K562 (cell line): ENCODE data around the gene UNC80. TPM values are rescaled to one million over a fixed set of nuclear protein-coding genes. Genes with fewer than 3 reads are reported as not detected.

Experiments
- ATAC-seq: fragments of 200-7000 bp; cut with Tn5 transposase; 3 replicates; pipeline ENCODE4 v1.9.1; 2020; ENCODE audit warnings: moderate library complexity
- BruUV-seq: library from RNA; stranded (reverse); fragments of 400-500 nt; replicated peaks from 2 replicates; lab custom pipeline; 2021; lab: Mats Ljungman, UMichigan
- CTCF ChIA-PET: fragments of 300-600 bp; formaldehyde crosslinking; extraction: SDS; loops from one replicate; lab custom pipeline; 2021; ENCODE audit warnings: low intra/inter-chr PET ratio; lab: Yijun Ruan, JAX
- POLR2A ChIA-PET: fragments of 300-600, 350-650 bp; sonication (Branson Sonifier 250); formaldehyde crosslinking; extraction: SDS; loops from one replicate; lab custom pipeline; 2021; ENCODE audit warnings: antibody characterized with exemption, inconsistent platforms; lab: Yijun Ruan, JAX
- DNase-seq, 4 experiments: peaks; one replicate each; pipeline versions ENCODE4 v3.0.0 to v3.0.0-alpha.2; 2011 to 2018; ENCODE audit warnings: low spot score in 3 of 4, mixed read lengths in 3 of 4; ENCODE audit errors: extremely low read depth in 1 of 4
- FAIRE-seq: peaks from 2 replicates; lab custom pipeline; 2011; peaks lifted over from hg19 to GRCh38; lab: Jason Lieb, UNC
- H2AFZ ChIP-seq: 2 replicates; pipeline ENCODE4 v1.6.0; 2011; ENCODE audit warnings: low read depth, low read length, control low read depth, inconsistent platforms
- H3K27ac ChIP-seq: fragments of 200-600 bp; 3 replicates; pipeline ENCODE4 v1.8.0; 2011; ENCODE audit warnings: low read depth, mild to moderate bottlenecking, control low read depth, inconsistent platforms, low read length, moderate library complexity, mixed read lengths; ENCODE audit errors: extremely low read depth
- H3K27me3 ChIP-seq, 2 experiments: fragments of 300-600 bp in 1 of 2; 2 replicates in 1 of 2; 3 replicates in 1 of 2; pipeline versions ENCODE4 v1.6.0 to v1.8.0; 2011; ENCODE audit warnings: inconsistent platforms in 2 of 2, low read length in 2 of 2, mild to moderate bottlenecking in 1 of 2, mixed read lengths in 1 of 2, moderate library complexity in 1 of 2; ENCODE audit not compliant: control insufficient read depth in 2 of 2, insufficient read depth in 2 of 2
- H3K36me3 ChIP-seq: fragments of 300-600 bp; 3 replicates; pipeline ENCODE4 v1.8.0; 2011; ENCODE audit warnings: mild to moderate bottlenecking, low read length, inconsistent platforms; ENCODE audit not compliant: control insufficient read depth, insufficient read depth
- H3K4me1 ChIP-seq, 2 experiments: fragments of 200-600 bp in 1 of 2; replicated peaks in 1 of 2; 2 replicates in 1 of 2; 3 replicates in 1 of 2; pipeline versions ENCODE4 v1.5.1 to v1.8.0; 2011; ENCODE audit warnings: inconsistent platforms in 2 of 2, low read length in 2 of 2, mild to moderate bottlenecking in 1 of 2, mixed read lengths in 1 of 2, moderate library complexity in 1 of 2; ENCODE audit not compliant: control insufficient read depth in 2 of 2, insufficient read depth in 2 of 2
- H3K4me2 ChIP-seq: 2 replicates; pipeline ENCODE4 v1.6.1; 2011; ENCODE audit warnings: low read length, control low read depth, inconsistent platforms, mixed read lengths; ENCODE audit not compliant: insufficient read depth
- H3K4me3 ChIP-seq: fragments of 200-600 bp; sonication (generic), shearing (Covaris generic); 2 replicates; pipeline ENCODE4 v1.5.1; 2016; ENCODE audit warnings: control low read depth, inconsistent platforms
- H3K79me2 ChIP-seq: fragments of 200-600 bp; 3 replicates; pipeline ENCODE4 v1.8.0; 2011; ENCODE audit warnings: low read length, inconsistent platforms; ENCODE audit not compliant: control insufficient read depth, insufficient read depth
- H3K9ac ChIP-seq, 2 experiments: 2 replicates each; pipeline versions ENCODE4 v1.6.0 to v1.6.1; 2011; ENCODE audit warnings: low read depth in 2 of 2, low read length in 2 of 2, control low read depth in 1 of 2, inconsistent platforms in 1 of 2, mild to moderate bottlenecking in 1 of 2, mixed read lengths in 1 of 2; ENCODE audit not compliant: insufficient read depth in 1 of 2
- H3K9me1 ChIP-seq: one replicate; pipeline ENCODE4 v1.6.0; 2011; ENCODE audit warnings: inconsistent platforms, mild to moderate bottlenecking, low read length, moderate library complexity; ENCODE audit not compliant: control insufficient read depth, insufficient read depth
- H3K9me3 ChIP-seq: replicated peaks from 2 replicates; pipeline ENCODE4 v1.5.1; 2011; ENCODE audit warnings: low read depth, low read length, inconsistent platforms; ENCODE audit not compliant: control insufficient read depth, insufficient read depth
- H4K20me1 ChIP-seq: replicated peaks from 2 replicates; pipeline ENCODE4 v1.6.1; 2011; ENCODE audit warnings: low read length, inconsistent platforms, mixed read lengths; ENCODE audit not compliant: control insufficient read depth, insufficient read depth
- ELF2 ChIP-seq: fragments of 250-450 bp; sonication (Bioruptor Pico); IDR thresholded peaks from 2 replicates; pipeline ENCODE4 v1.5.0; 2021; ENCODE audit warnings: mild to moderate bottlenecking
- ESRRA ChIP-seq: fragments of 450-650 bp; IDR thresholded peaks from 2 replicates; pipeline ENCODE4 v1.6.1; 2014; ENCODE audit warnings: low read depth, mild to moderate bottlenecking, moderate library complexity, borderline replicate concordance
- ETV6 ChIP-seq, 3 experiments: fragments of 150-350 bp in 1 of 3; sonication (generic) in 1 of 3; formaldehyde crosslinking in 1 of 3; IDR thresholded peaks; 2 replicates each; pipeline versions ENCODE4 v1.6.1 to v1.8.0; 2014 to 2022; ENCODE audit warnings: borderline replicate concordance in 2 of 3, low read depth in 2 of 3, antibody characterized with exemption in 1 of 3, low read length in 1 of 3, mild to moderate bottlenecking in 1 of 3, missing genetic modification reagents in 1 of 3
- KDM4B ChIP-seq, 2 experiments: fragments of 450-650 bp in 1 of 2; sonication (generic) in 1 of 2; IDR thresholded peaks; 2 replicates each; pipeline ENCODE4 v1.6.1; 2016 to 2017; ENCODE audit warnings: borderline replicate concordance in 2 of 2, antibody characterized with exemption in 1 of 2, low read depth in 1 of 2, mild to moderate bottlenecking in 1 of 2
- MTA2 ChIP-seq: fragments of 450-650 bp; IDR thresholded peaks from 2 replicates; pipeline ENCODE4 v1.6.1; 2016; ENCODE audit warnings: low read depth
- MYBL2 ChIP-seq, 2 experiments: fragments of 450-650 bp in 1 of 2; sonication (generic) in 1 of 2; formaldehyde crosslinking in 1 of 2; IDR thresholded peaks; 2 replicates each; pipeline versions ENCODE4 v1.6.1 to v1.8.1; 2017 to 2022; ENCODE audit warnings: borderline replicate concordance in 1 of 2, inconsistent platforms in 1 of 2, low read depth in 1 of 2, mild to moderate bottlenecking in 1 of 2, missing genetic modification reagents in 1 of 2, moderate library complexity in 1 of 2
- NCOA1 ChIP-seq: fragments of 450-650 bp; IDR thresholded peaks from 2 replicates; pipeline ENCODE4 v1.6.1; 2016; ENCODE audit warnings: low read depth
- RNF2 ChIP-seq: sonication (generic); IDR thresholded peaks from 2 replicates; pipeline ENCODE4 v1.6.1; 2016
- TBP ChIP-seq: optimal IDR thresholded peaks from 2 replicates; pipeline ENCODE3; 2011; ENCODE audit warnings: low read depth, low read length, improper control_type of control experiment
- WGBS: fragments of 100-300 bp; shearing (Covaris generic); methylation state at CpG from one replicate; pipeline ENCODE4 v1.1.6; 2016; ENCODE audit warnings: low coverage, mixed read lengths; ENCODE audit not compliant: insufficient coverage; ENCODE audit errors: missing lambda C conversion rate; 5-methylcytosine and 5-hydroxymethylcytosine counted together
- in situ Hi-C: fragments of 300-500 bp; cut with MboI; formaldehyde crosslinking; loops from 4 replicates; pipeline ENCODE4 v1.15.0; 2018; ENCODE audit warnings: inconsistent platforms, mixed read lengths
- intact Hi-C: fragments of 100-400 bp; cut with micrococcal nuclease; formaldehyde crosslinking; loops from 2 replicates; pipeline ENCODE4 v1.14.2; 2022
- polyA plus RNA-seq, 8 experiments: library from polyadenylated mRNA; depleted of rRNA in 4 of 8; stranded (reverse) in 5 of 8; unstranded in 3 of 8; fragments of >200 nt; fragmentation: Nextera tagmentation in 2 of 8; fragmentation: Illumina TruSeq in 1 of 8; extraction: Ambion mirVana in 2 of 8; extraction: Trizol in 1 of 8; gene quantifications; 2 replicates each; pipeline versions ENCODE4 v1.2.1 to v1.2.3, GENCODE V29; 2011 to 2014; ENCODE audit warnings: inconsistent platforms in 1 of 8, missing spikeins in 1 of 8
- total RNA-seq, 7 experiments: library from RNA; depleted of rRNA in 6 of 7; stranded (reverse); fragments of >200 nt in 6 of 7; fragmentation: Illumina TruSeq in 2 of 7; extraction: Trizol in 2 of 7; gene quantifications; 2 replicates each; pipeline versions ENCODE4 v1.2.1 to v1.2.3, GENCODE V29; 2011 to 2021; ENCODE audit warnings: low replicate concordance in 1 of 7
- TF ChIP-seq, protein P1 (sequence below): fragments of 250-450 bp; sonication (Bioruptor Pico); IDR thresholded peaks from 2 replicates; pipeline ENCODE4 v1.4.0; 2020; ENCODE audit warnings: mild to moderate bottlenecking, moderate library complexity
- TF ChIP-seq, protein P2 (sequence below), 2 experiments: fragments of 150-350 bp in 1 of 2; IDR thresholded peaks; 2 replicates each; pipeline ENCODE4 v1.6.1; 2012 to 2016; ENCODE audit warnings: low read depth in 2 of 2, low read length in 2 of 2, mild to moderate bottlenecking in 1 of 2, moderate library complexity in 1 of 2

The UNC80 gene
- total and polyA plus RNA-seq, 9 of the 15 experiments (the other 6 are each of a cell fraction or from before 2014, with no cell fraction given): under 0.01 to 0.04 (median 0.01) TPM; not detected in 5

DNA sequence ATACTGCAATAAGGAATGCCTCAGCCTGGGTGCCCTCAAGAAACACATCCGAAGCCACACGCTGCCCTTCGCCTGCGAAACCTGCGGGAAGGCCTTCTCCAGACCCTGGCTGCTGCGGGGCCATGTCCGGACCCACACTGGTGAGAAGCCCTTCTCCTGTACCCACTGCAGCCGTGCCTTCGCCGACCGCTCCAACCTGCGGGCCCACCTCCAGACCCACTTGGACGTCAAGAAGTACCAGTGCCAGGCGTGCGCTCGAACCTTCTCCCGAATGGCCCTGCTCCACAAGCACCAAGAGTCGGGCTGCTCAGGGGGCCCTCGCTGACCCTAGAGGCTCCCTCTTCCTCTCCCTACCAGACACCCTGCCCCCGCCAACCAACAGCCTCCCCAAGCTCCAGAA is 37.6 kb downstream of the UNC80 start:
- Histone ChIP-seq H3K27me3 (no peaks in the 10 kb centered on the region), H3K4me2 (no peak overlapping the region), H3K9me3 (no peaks in the 10 kb centered on the region), H3K36me3 (no peaks in the 10 kb centered on the region), H2AFZ (no peak overlapping the region), H3K9ac (no peak overlapping the region), H4K20me1 (no peaks in the 10 kb centered on the region), H3K27ac (no peak overlapping the region), H3K4me1 (no peaks in the 10 kb centered on the region; a peak in 1 of 5 replicates), H3K9me1 (no peaks in the 10 kb centered on the region), H3K4me3 (no peak overlapping the region), H3K79me2 (no peaks in the 10 kb centered on the region)
- DNase-seq: no peak
- ChIA-PET POLR2A (no interaction called here), CTCF (no interaction called here)
- ATAC-seq: no peak
- BruUV-seq: no TSS peak
- no peak for FAIRE-seq
- in situ Hi-C loops (no loop called here), intact Hi-C loops (no loop called here)
- 13% methylated on average over 8 of the region's 20 CpGs for WGBS
- TF ChIP-seq KDM4B (IDR thresholded peaks at IDR 0.05; ENCODE audit: borderline replicate concordance in 2 of 2, low read depth in 1 of 2) (no peak), RNF2 (no peak), MTA2 (no peak), NCOA1 (no peak), ELF2 (no peak), ETV6 (IDR thresholded peaks at IDR 0.05; ENCODE audit: borderline replicate concordance in 1 of 2, low read depth in 2 of 2, low read length in 1 of 2) (no peak), ETV6 (CRISPR knock-in tag; IDR thresholded peaks at IDR 0.05; ENCODE audit: borderline replicate concordance) (no peak), ESRRA (no peak), TBP (no peak), MYBL2 (IDR thresholded peaks at IDR 0.05; ENCODE audit: low read depth) (no peak), MYBL2 (CRISPR knock-in tag; IDR thresholded peaks at IDR 0.05; ENCODE audit: borderline replicate concordance) (no peak)
- TF ChIP-seq, protein P1, sequence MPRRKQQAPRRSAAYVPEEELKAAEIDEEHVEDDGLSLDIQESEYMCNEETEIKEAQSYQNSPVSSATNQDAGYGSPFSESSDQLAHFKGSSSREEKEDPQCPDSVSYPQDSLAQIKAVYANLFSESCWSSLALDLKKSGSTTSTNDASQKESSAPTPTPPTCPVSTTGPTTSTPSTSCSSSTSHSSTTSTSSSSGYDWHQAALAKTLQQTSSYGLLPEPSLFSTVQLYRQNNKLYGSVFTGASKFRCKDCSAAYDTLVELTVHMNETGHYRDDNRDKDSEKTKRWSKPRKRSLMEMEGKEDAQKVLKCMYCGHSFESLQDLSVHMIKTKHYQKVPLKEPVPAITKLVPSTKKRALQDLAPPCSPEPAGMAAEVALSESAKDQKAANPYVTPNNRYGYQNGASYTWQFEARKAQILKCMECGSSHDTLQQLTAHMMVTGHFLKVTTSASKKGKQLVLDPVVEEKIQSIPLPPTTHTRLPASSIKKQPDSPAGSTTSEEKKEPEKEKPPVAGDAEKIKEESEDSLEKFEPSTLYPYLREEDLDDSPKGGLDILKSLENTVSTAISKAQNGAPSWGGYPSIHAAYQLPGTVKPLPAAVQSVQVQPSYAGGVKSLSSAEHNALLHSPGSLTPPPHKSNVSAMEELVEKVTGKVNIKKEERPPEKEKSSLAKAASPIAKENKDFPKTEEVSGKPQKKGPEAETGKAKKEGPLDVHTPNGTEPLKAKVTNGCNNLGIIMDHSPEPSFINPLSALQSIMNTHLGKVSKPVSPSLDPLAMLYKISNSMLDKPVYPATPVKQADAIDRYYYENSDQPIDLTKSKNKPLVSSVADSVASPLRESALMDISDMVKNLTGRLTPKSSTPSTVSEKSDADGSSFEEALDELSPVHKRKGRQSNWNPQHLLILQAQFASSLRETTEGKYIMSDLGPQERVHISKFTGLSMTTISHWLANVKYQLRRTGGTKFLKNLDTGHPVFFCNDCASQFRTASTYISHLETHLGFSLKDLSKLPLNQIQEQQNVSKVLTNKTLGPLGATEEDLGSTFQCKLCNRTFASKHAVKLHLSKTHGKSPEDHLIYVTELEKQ (CRISPR knock-in tag): no peak
- TF ChIP-seq, protein P2, sequence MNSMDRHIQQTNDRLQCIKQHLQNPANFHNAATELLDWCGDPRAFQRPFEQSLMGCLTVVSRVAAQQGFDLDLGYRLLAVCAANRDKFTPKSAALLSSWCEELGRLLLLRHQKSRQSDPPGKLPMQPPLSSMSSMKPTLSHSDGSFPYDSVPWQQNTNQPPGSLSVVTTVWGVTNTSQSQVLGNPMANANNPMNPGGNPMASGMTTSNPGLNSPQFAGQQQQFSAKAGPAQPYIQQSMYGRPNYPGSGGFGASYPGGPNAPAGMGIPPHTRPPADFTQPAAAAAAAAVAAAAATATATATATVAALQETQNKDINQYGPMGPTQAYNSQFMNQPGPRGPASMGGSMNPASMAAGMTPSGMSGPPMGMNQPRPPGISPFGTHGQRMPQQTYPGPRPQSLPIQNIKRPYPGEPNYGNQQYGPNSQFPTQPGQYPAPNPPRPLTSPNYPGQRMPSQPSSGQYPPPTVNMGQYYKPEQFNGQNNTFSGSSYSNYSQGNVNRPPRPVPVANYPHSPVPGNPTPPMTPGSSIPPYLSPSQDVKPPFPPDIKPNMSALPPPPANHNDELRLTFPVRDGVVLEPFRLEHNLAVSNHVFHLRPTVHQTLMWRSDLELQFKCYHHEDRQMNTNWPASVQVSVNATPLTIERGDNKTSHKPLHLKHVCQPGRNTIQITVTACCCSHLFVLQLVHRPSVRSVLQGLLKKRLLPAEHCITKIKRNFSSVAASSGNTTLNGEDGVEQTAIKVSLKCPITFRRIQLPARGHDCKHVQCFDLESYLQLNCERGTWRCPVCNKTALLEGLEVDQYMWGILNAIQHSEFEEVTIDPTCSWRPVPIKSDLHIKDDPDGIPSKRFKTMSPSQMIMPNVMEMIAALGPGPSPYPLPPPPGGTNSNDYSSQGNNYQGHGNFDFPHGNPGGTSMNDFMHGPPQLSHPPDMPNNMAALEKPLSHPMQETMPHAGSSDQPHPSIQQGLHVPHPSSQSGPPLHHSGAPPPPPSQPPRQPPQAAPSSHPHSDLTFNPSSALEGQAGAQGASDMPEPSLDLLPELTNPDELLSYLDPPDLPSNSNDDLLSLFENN (IDR thresholded peaks at IDR 0.05; ENCODE audit: low read depth in 2 of 2, low read length in 2 of 2): no peak
- TF ChIP-seq, all 486 proteins: peak for 0
